NCI-H2227 treated with DMSO at 0.1 percent for 48 hours (cell line): ENCODE data around the gene SPATA16.
"Not testable (repeated sequence)": the region's sequence is repeated elsewhere in the genome, so short reads cannot be mapped to it uniquely, and the experiment has no call there.

Experiments
- DNase-seq: peaks from one replicate; lab custom pipeline; 2025; lab: John Stamatoyannopoulos, UW

SPATA16 gene

DNA sequence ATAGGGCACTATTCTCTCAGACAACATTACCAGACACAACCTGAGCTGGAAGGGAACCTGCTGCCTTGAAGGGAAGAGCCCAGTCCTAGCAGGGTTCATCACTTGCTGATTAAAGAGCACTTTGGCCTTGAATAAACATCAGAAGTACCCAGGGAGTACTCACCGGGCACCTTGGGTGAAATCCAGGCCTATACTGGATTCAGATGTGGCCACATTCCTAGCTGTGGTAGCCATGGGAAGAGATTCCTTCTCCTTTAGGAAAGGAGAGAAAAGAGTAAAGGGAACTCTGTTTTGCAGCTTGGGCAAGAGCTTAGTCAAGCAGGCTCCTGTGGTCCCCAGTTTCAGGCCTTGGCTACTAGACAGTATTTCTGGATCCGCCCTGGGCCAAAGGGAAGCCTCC is 195.0 kb downstream of the SPATA16 start:
- DNase-seq = no peak

GRCh38 chr3:172939651-172940293 is 201.3 kb downstream of the SPATA16 start:
- DNase-seq = no peak

GRCh38 chr3:172938788-172939187 is 202.2 kb downstream of the SPATA16 start:
- DNase-seq = no peak

GRCh38 chr3:172931746-172932285 is 209.2 kb downstream of the SPATA16 start:
- DNase-seq = no peak

DNA sequence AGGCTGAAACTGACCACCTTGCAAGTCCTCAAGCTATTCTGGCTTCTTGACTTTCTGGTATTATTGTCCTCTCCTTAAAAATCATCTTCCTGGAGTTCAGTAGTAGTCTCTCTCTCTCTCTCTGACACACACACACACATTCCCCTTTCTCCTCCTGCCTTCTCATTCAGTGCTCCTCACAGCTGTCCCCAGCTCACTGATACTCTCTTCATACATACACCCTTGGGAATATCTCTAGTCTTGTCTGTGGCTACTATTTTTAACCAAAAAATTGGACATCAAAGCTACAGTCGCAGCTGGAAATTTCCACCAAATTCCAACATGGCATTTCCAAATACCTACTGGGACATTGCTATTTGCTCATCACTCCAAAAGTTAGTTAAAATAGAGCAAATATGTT is 211.6 kb downstream of the SPATA16 start:
- no peak for DNase-seq

DNA sequence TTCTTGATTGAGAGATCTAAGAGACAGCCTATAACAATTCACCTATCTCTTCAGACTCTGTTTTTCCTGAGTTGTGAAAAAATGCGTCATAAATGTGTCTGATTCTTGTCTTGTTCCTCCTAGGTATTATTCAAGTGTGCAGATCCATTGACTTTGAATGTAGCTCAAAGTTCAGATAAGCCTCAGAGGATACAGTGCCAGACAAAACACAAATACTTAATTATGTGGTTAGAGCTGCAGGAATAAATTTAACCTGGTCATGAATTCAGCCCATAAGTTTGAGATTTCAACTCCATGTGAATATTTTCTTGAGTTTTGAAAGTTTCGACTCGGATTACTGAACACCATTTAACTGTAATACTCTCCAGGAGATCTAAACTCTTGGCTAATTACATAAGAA is 216.5 kb downstream of the SPATA16 start:
- no peak for DNase-seq

DNA sequence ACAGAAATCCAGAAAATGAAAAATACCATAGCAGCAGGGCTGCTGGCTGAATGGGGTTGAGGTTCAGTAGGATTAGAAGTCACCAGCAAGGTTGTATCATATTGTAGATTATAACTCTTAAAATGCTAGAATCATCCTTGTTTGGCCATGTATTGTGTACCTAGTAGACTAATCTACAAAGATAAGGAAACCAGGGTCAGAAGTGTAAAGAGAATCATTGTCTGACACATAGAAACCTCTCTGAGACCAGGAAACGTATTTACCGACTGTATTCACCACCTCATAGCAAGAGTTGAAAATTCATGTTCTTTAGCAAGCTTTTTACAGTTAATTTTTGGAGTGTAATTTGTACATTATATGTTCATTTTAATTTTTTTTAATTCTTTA is 221.7 kb downstream of the SPATA16 start:
- DNase-seq = no peak

DNA sequence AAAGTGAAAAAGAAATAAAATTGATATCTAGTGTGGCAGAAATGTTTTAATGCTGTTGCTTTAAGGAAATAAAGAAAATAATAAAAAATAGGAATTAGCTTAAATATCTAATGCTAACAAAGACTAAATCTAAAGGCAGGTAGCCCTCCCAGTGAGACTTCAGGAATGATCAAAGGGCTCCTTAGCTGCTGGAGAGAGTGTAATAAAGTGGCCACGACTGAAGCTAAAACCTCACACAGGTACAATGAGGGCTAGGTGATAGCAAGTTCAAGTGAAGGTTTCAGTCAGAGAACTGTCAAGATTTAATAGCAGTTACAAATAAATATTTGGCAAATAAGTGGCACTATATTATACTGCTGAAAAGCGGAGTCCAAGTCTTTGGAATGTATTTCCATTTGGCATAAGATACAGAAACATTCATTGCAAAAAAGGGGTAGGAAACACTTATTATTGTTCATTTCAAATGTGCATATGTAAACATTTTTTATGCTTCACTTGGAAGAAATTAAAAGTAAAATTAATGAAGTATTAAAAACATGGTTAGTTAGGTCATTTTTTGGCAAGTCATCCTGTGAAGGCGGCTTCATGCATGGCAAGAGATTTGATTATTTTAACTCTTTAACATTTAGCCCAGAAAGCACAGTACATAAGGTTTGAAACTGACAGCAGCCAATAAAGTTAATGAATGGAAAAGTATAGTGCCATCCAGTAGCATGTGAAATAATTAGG is 222.3 kb downstream of the SPATA16 start:
- DNase-seq = no peak

GRCh38 chr3:172918165-172918564 is 222.9 kb downstream of the SPATA16 start:
- peak; percentile 22 for DNase-seq

DNA sequence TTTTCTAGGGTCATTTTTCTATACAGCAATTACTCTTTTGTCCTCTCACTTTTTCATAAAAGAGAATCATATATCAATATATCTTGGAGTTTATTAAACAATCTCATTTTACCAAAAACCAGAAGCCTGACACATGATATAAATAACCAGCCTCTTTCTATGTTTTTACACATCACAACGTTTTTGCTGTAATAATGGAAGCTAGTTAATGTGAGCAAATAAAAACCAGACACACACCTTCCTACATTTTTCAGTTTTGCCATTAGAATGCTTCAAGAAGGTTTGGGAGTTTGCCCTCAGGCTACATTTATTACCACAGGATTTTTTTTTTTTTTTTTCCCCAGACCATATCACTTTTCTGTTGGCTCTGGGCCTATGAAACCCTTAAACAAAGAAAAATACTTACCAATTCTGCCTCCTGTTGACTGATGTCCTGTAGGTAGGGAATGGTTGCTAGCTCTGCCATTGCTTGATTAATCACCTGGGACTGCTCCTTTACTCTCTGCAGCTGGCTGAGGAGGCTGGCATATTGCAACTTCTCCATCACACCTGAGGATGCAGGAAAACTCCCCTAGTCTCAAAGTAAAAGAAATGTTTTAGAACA is 225.0 kb downstream of the SPATA16 start:
- DNase-seq = no peak

DNA sequence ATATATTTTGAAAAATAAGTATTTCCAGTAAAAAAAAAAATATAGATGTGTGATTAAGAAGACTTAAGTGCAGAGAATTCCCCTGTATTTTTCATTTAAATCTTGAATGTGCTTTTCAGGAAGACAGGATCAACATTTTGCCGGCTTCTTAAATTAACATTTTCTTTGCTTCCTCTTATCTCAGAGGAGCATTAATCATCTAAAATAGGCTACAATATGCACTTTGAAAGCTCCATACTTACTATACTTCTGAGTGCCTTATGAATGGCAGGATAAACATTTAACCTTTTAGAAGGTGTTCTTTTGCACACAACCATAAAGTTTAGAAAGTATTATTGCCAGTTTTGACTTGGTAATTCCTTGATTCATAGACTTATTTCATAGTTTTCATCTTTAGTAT is 226.2 kb downstream of the SPATA16 start:
- DNase-seq = no peak

- DNase-seq = no peak
Observed at GRCh38 chr3:172913911-172914655, 227.0 kb downstream of the SPATA16 start.

- DNase-seq = no peak
Observed at GRCh38 chr3:172911142-172911541, 229.9 kb downstream of the SPATA16 start.

GRCh38 chr3:172908771-172909270 is 232.2 kb downstream of the SPATA16 start:
- no peak for DNase-seq

DNA sequence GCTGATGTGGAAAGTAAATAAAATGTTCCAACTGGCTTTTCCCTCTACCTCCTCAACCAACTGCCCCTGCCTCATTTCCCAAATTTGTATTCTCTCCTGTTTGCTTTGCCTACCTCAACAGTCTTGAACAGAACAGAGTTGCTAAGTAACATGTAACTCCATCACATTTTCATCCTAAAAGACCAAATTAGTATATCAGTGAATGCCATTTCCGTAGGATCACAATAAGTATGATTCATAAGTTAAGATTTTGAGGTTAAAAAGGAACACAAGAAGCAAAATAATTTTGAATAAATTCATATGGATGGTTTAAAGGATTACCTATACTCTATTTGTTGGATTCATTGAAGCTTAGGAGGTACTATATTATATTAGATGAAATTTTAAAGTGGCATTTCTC is 235.6 kb downstream of the SPATA16 start:
- DNase-seq = no peak

- DNase-seq = no peak
Observed at GRCh38 chr3:172904711-172905373, 236.2 kb downstream of the SPATA16 start.

DNA sequence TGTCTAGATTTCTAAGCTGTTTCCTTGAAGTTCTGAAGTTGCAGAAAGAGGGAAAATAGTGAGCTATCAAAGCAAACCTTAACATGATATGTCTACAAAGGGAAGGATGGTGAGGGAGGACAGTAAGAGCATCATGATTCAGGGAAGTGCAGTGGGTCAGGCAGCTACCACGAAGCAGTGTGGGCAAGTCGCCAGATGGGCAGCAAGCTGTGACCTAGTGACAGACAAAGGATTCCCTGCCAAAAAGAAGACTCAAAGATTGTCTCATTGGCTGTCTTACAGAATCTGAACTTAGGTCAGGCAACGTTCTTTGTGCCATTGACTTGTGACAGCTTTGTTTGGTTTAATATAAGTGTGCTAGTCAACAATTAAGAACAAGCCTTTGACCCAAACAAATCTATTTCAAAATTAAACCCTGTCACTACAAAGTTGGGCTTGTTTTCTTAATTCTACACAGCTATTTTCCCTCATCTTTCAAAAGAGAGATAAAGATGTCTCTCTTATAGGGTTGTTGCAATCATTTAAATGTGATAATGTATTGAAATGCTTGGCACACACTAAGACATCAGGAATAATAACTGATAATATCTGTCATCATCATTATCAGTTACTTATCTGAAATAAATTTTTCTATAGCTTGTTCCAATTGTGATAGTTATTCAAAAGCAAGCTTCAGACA is 237.3 kb downstream of the SPATA16 start:
- DNase-seq = no peak

GRCh38 chr3:172892158-172892557 is 248.9 kb downstream of the SPATA16 start:
- no peak for DNase-seq

GRCh38 chr3:172885704-172886103 is 255.3 kb downstream of the SPATA16 start:
- no peak for DNase-seq

GRCh38 chr3:172882563-172882962 is 258.5 kb downstream of the SPATA16 start:
- DNase-seq = no peak

GRCh38 chr3:172879381-172879780 is 261.7 kb downstream of the SPATA16 start:
- DNase-seq = not testable (repeated sequence)
